Lower leg skin (tissue), 4 donors: Measurements from ENCODE around the gene NELL1. TPM values are rescaled to one million over a fixed set of nuclear protein-coding genes. Genes with fewer than 3 reads are reported as not detected.

Source experiments
- DNase-seq, 2 donors: peaks; one replicate each; pipeline ENCODE4 v3.0.0-alpha.2; 2019; ENCODE audit warnings: low spot score in 2 of 2
- H3K4me3 ChIP-seq: fragments of 200-600 bp; sonication (generic); 2 replicates; pipeline ENCODE4 v1.5.1; 2017; ENCODE audit warnings: mild to moderate bottlenecking, low read depth; ENCODE audit not compliant: poor library complexity, severe bottlenecking
- POLR2A ChIP-seq, 2 donors: fragments of 450-650 bp; IDR thresholded peaks; one replicate each; pipeline ENCODE4 v1.6.1; 2016 to 2017; ENCODE audit warnings: antibody characterized with exemption in 2 of 2, mild to moderate bottlenecking in 1 of 2, moderate library complexity in 1 of 2
- WGBS, 2 donors: methylation state at CpG; one replicate each; pipeline ENCODE4 v1.1.5; 2018; 5-methylcytosine and 5-hydroxymethylcytosine counted together
- intact Hi-C: fragments of 100-400 bp; cut with DNase I; formaldehyde crosslinking; loops from one replicate; pipeline ENCODE4 v1.15.0; 2023; ENCODE audit warnings: low total_unique reads
- total RNA-seq, 4 donors: library from RNA; depleted of rRNA; stranded (reverse); fragments of >200 nt; gene quantifications; one replicate each; pipeline ENCODE4 v1.1.0, GENCODE V29; 2016
- TF ChIP-seq, protein P1 (sequence below), 3 donors: fragments of 450-650 bp; IDR thresholded peaks; one replicate each; pipeline ENCODE4 v1.5.1; 2016; ENCODE audit warnings: antibody characterized with exemption in 3 of 3, mild to moderate bottlenecking in 3 of 3, moderate library complexity in 2 of 3

NELL1 gene
- total RNA-seq = under 1 TPM; 0.12 to 0.29 (median 0.14) TPM

DNA sequence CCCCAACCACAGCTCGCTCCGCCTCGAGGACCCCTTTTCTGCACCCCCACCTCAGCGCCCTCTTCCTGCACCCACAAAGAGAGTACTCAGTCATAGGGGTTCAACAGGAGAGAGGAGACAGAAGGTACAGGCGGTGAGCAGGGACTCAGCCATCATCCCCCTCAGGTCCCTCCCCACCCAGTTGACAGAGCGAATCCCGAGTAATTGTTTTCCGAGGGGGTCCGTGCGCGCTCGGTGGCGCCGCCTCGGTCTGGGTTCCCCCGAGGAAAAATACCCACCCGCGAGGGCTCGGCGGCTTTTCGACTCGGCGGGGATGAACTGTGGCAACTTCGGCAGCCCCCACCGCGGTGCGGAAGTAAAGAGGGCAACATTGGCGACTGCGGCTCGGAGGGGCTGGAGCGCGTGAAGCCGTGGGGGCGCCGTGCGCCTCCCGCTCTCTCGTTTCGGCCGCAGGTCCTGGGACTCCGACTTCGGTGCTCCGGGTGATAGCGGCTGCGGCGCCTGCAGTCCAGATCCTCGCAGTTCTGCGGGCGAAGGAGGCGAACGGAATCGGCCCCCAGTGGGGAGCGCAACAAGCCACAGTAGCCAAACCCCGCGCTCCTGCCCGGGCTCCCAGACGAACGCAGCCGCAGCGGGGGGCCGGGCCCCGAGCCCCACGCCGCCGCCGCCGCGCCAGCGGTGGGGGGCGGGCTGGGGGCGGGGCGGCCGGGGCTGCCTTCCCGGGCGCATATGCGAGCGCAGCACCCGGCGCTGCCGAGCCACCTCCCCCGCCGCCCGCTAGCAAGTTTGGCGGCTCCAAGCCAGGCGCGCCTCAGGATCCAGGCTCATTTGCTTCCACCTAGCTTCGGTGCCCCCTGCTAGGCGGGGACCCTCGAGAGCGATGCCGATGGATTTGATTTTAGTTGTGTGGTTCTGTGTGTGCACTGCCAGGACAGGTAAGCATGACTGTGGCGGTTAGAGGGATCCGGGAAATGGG is at the start of gene NELL1:
Gene NELL1 (plus strand): TSS at position 743 of the 976 bp plus-strand sequence.
- TF ChIP-seq, protein P1, sequence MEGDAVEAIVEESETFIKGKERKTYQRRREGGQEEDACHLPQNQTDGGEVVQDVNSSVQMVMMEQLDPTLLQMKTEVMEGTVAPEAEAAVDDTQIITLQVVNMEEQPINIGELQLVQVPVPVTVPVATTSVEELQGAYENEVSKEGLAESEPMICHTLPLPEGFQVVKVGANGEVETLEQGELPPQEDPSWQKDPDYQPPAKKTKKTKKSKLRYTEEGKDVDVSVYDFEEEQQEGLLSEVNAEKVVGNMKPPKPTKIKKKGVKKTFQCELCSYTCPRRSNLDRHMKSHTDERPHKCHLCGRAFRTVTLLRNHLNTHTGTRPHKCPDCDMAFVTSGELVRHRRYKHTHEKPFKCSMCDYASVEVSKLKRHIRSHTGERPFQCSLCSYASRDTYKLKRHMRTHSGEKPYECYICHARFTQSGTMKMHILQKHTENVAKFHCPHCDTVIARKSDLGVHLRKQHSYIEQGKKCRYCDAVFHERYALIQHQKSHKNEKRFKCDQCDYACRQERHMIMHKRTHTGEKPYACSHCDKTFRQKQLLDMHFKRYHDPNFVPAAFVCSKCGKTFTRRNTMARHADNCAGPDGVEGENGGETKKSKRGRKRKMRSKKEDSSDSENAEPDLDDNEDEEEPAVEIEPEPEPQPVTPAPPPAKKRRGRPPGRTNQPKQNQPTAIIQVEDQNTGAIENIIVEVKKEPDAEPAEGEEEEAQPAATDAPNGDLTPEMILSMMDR (IDR thresholded peaks at IDR 0.05) = no peak
- TF ChIP-seq POLR2A (IDR thresholded peaks at IDR 0.05) = no peak
- 1% methylated on average over 27 to 69 of the region's 93 CpGs for WGBS, 2 donors
- intact Hi-C loops = no loop called here
- no peak within 1 kb of the TSS for H3K4me3 ChIP-seq
- DNase-seq = no peak

GRCh38 chr11:20620988-20621387 is 48.4 kb upstream of the NELL1 start:
- no peak for DNase-seq
- 56 to 68% methylated on average over 2 of the region's 2 CpGs for WGBS, 2 donors
- intact Hi-C loops = no loop called here
- TF ChIP-seq, protein P1 (IDR thresholded peaks at IDR 0.05) = no peak
- TF ChIP-seq POLR2A (IDR thresholded peaks at IDR 0.05) = no peak
- no peak overlapping the region for H3K4me3 ChIP-seq

GRCh38 chr11:20621679-20622078 is 47.7 kb upstream of the NELL1 start:
- TF ChIP-seq, protein P1 (IDR thresholded peaks at IDR 0.05) = no peak
- TF ChIP-seq POLR2A (IDR thresholded peaks at IDR 0.05) = no peak

GRCh38 chr11:20623252-20623651 is 46.1 kb upstream of the NELL1 start:
- TF ChIP-seq POLR2A (IDR thresholded peaks at IDR 0.05) = no peak
- TF ChIP-seq, protein P1 (IDR thresholded peaks at IDR 0.05) = no peak
- no peak for DNase-seq
- H3K4me3 ChIP-seq = no peak overlapping the region
- intact Hi-C loops = no loop called here
- WGBS, 2 donors = 34 to 40% methylated on average over 4 of the region's 4 CpGs

More at GRCh38 chr11:20621679-20622078, 47.7 kb upstream of the NELL1 start:
- DNase-seq = no peak
- 27 to 45% methylated on average over 6 of the region's 6 CpGs for WGBS, 2 donors
- no peak overlapping the region for H3K4me3 ChIP-seq
- intact Hi-C loops = no loop called here

- DNase-seq = no peak
- intact Hi-C loops = no loop called here
- TF ChIP-seq, protein P1 (IDR thresholded peaks at IDR 0.05) = no peak
- no peak for TF ChIP-seq POLR2A (IDR thresholded peaks at IDR 0.05)
- WGBS, 2 donors = 66 to 75% methylated on average over 4 of the region's 4 CpGs
- no peak overlapping the region for H3K4me3 ChIP-seq
Measured at GRCh38 chr11:20626279-20626678, 43.1 kb upstream of the NELL1 start.
